ENCODE results near the gene OR51V1. TPM values are rescaled to one million over a fixed set of nuclear protein-coding genes. Genes with fewer than 3 reads are reported as not detected.

OR51V1 gene
- total RNA-seq, 4 donors from 2014 or later = not detected

- no peaks in the 10 kb centered on the region for H3K36me3 ChIP-seq
- in situ Hi-C loops (cut with MboI; ENCODE audit: low pct_ligation_motif_present in 1 of 4, low pct_unique_long_range_greater_than_20kb in 1 of 4, low sequenced_read_pairs in 3 of 4) = no loop called here
- 64 to 80% methylated on average over 1 to 2 of the region's 2 CpGs for WGBS, 2 donors (ENCODE audit: low coverage in 1 of 2)
- H3K27me3 ChIP-seq = no peaks in the 10 kb centered on the region
- H3K9me3 ChIP-seq = no peaks in the 10 kb centered on the region
- H3K4me3 ChIP-seq = no peak overlapping the region
- TF ChIP-seq CTCF (IDR thresholded peaks at IDR 0.05) (no peak), POLR2AphosphoS5 (IDR thresholded peaks at IDR 0.05) (no peak), POLR2A (IDR thresholded peaks at IDR 0.05) (no peak), EP300 (IDR thresholded peaks at IDR 0.05; ENCODE audit: low read depth) (no peak)
- intact Hi-C loops (cut with DNase I; ENCODE audit: low total_unique reads) = no loop called here
- no peak for DNase-seq
- H3K27ac ChIP-seq = no peak overlapping the region
- H3K4me1 ChIP-seq = no peaks in the 10 kb centered on the region
Observed at GRCh38 chr11:5203366-5203765, 2.9 kb upstream of the OR51V1 start.

- H3K27ac ChIP-seq = no peak overlapping the region
- intact Hi-C loops (cut with DNase I; ENCODE audit: low total_unique reads) = no loop called here
- no peaks in the 10 kb centered on the region for H3K9me3 ChIP-seq
- TF ChIP-seq CTCF (IDR thresholded peaks at IDR 0.05) (no peak), EP300 (IDR thresholded peaks at IDR 0.05; ENCODE audit: low read depth) (no peak), POLR2AphosphoS5 (IDR thresholded peaks at IDR 0.05) (no peak), POLR2A (IDR thresholded peaks at IDR 0.05) (no peak)
- H3K36me3 ChIP-seq = no peaks in the 10 kb centered on the region
- no peaks in the 10 kb centered on the region for H3K4me1 ChIP-seq
- in situ Hi-C loops (cut with MboI; ENCODE audit: low pct_ligation_motif_present in 1 of 4, low pct_unique_long_range_greater_than_20kb in 1 of 4, low sequenced_read_pairs in 3 of 4) = no loop called here
- no peaks in the 10 kb centered on the region for H3K27me3 ChIP-seq
- no peak for DNase-seq
- H3K4me3 ChIP-seq = no peak overlapping the region
Observed at GRCh38 chr11:5198285-5198684, 2.2 kb downstream of the OR51V1 start.

- H3K27me3 ChIP-seq = no peaks in the 10 kb centered on the region
- no peaks in the 10 kb centered on the region for H3K4me1 ChIP-seq
- intact Hi-C loops (cut with DNase I; ENCODE audit: low total_unique reads) = no loop called here
- DNase-seq = no peak
- no peak overlapping the region for H3K27ac ChIP-seq
- WGBS, 2 donors (ENCODE audit: low coverage in 1 of 2) = 44 to 73% methylated on average over 1 to 3 of the region's 3 CpGs
- H3K9me3 ChIP-seq = no peaks in the 10 kb centered on the region
- no peak for TF ChIP-seq EP300 (IDR thresholded peaks at IDR 0.05; ENCODE audit: low read depth)
- TF ChIP-seq POLR2A (IDR thresholded peaks at IDR 0.05) = no peak
- TF ChIP-seq CTCF (IDR thresholded peaks at IDR 0.05) = no peak
- TF ChIP-seq POLR2AphosphoS5 (IDR thresholded peaks at IDR 0.05) = no peak
- H3K4me3 ChIP-seq = no peak overlapping the region
- in situ Hi-C loops (cut with MboI; ENCODE audit: low pct_ligation_motif_present in 1 of 4, low pct_unique_long_range_greater_than_20kb in 1 of 4, low sequenced_read_pairs in 3 of 4) = no loop called here
- no peaks in the 10 kb centered on the region for H3K36me3 ChIP-seq
Observed at GRCh38 chr11:5197536-5197935, 2.9 kb downstream of the OR51V1 start.

- TF ChIP-seq CTCF (IDR thresholded peaks at IDR 0.05) (no peak), POLR2AphosphoS5 (IDR thresholded peaks at IDR 0.05) (no peak), EP300 (IDR thresholded peaks at IDR 0.05; ENCODE audit: low read depth) (no peak), POLR2A (IDR thresholded peaks at IDR 0.05) (no peak)
- Histone ChIP-seq H3K4me1 (no peaks in the 10 kb centered on the region), H3K27me3 (no peaks in the 10 kb centered on the region), H3K4me3 (no peak overlapping the region), H3K9me3 (no peaks in the 10 kb centered on the region), H3K36me3 (no peaks in the 10 kb centered on the region), H3K27ac (no peak overlapping the region)
- WGBS, 2 donors (ENCODE audit: low coverage in 1 of 2) = 75 to 78% methylated on average over 3 of the region's 3 CpGs
- DNase-seq = no peak
- intact Hi-C loops (cut with DNase I; ENCODE audit: low total_unique reads) = no loop called here
- in situ Hi-C loops (cut with MboI; ENCODE audit: low pct_ligation_motif_present in 1 of 4, low pct_unique_long_range_greater_than_20kb in 1 of 4, low sequenced_read_pairs in 3 of 4) = no loop called here
Observed at GRCh38 chr11:5196731-5197130, 3.8 kb downstream of the OR51V1 start.

Data from transverse colon (tissue), 4 donors.